ENCODE measurements around the gene GJB1.
A peak's percentile ranks its signal among the peaks of the same experiment; 100 is the strongest.

GRCh38 chrX:71178908-71179307 is 44.1 kb upstream of the GJB1 start:
- TF ChIP-seq EP300 (IDR thresholded peaks at IDR 0.05) (no peak), POLR2A (IDR thresholded peaks at IDR 0.05) (no peak)
- TF ChIP-seq, protein P1, sequence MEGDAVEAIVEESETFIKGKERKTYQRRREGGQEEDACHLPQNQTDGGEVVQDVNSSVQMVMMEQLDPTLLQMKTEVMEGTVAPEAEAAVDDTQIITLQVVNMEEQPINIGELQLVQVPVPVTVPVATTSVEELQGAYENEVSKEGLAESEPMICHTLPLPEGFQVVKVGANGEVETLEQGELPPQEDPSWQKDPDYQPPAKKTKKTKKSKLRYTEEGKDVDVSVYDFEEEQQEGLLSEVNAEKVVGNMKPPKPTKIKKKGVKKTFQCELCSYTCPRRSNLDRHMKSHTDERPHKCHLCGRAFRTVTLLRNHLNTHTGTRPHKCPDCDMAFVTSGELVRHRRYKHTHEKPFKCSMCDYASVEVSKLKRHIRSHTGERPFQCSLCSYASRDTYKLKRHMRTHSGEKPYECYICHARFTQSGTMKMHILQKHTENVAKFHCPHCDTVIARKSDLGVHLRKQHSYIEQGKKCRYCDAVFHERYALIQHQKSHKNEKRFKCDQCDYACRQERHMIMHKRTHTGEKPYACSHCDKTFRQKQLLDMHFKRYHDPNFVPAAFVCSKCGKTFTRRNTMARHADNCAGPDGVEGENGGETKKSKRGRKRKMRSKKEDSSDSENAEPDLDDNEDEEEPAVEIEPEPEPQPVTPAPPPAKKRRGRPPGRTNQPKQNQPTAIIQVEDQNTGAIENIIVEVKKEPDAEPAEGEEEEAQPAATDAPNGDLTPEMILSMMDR (IDR thresholded peaks at IDR 0.05) = peak; percentile 42 to 62 (median 52)
